Kidney (tissue), 14 donors: ENCODE data around the gene EXOC3L1. TPM values are rescaled to one million over a fixed set of nuclear protein-coding genes. Genes with fewer than 3 reads are reported as not detected.

Experiments
- DNase-seq, 5 donors: peaks; one replicate each; pipeline ENCODE4 v3.0.0-alpha.2; 2013 to 2020
- FAIRE-seq: peaks from 2 replicates; lab custom pipeline; 2012; peaks lifted over from hg19 to GRCh38; lab: Jason Lieb, UNC
- H3K27ac ChIP-seq, 2 donors: one replicate each; pipeline ENCODE4 v1.7.0; 2013; ENCODE audit warnings: low read depth in 2 of 2, low read length in 2 of 2, inconsistent platforms in 1 of 2
- H3K27me3 ChIP-seq: one replicate; pipeline ENCODE4 v1.7.1; 2013; ENCODE audit warnings: low read length, inconsistent platforms; ENCODE audit not compliant: control insufficient read depth, insufficient read depth
- H3K36me3 ChIP-seq, 3 donors: one replicate each; pipeline versions ENCODE4 v1.7.0 to v1.7.1; 2013; ENCODE audit warnings: low read length in 3 of 3, control low read depth in 1 of 3, inconsistent platforms in 1 of 3; ENCODE audit not compliant: insufficient read depth in 3 of 3, control insufficient read depth in 2 of 3
- H3K4me1 ChIP-seq, 3 donors: one replicate each; pipeline versions ENCODE4 v1.7.0 to v1.7.1; 2013; ENCODE audit warnings: low read length in 3 of 3, inconsistent platforms in 1 of 3, low read depth in 1 of 3; ENCODE audit not compliant: control insufficient read depth in 2 of 3, insufficient read depth in 2 of 3
- H3K4me3 ChIP-seq, 3 donors: one replicate each; pipeline versions ENCODE4 v1.7.0 to v1.8.1; 2013; ENCODE audit warnings: low read length in 3 of 3, control low read depth in 1 of 3, inconsistent platforms in 1 of 3
- H3K9ac ChIP-seq, 3 donors: one replicate each; pipeline versions ENCODE4 v1.7.0 to v1.7.1; 2013; ENCODE audit warnings: low read length in 3 of 3, control low read depth in 1 of 3, inconsistent platforms in 1 of 3
- H3K9me3 ChIP-seq, 3 donors: one replicate each; pipeline versions ENCODE4 v1.7.0 to v1.7.1; 2013; ENCODE audit warnings: low read length in 3 of 3, control low read depth in 1 of 3, inconsistent platforms in 1 of 3; ENCODE audit not compliant: control insufficient read depth in 2 of 3, insufficient read depth in 1 of 3
- CTCF ChIP-seq: IDR thresholded peaks from 3 replicates; pipeline ENCODE4 v1.5.1; 2012; ENCODE audit warnings: mild to moderate bottlenecking, moderate library complexity, borderline replicate concordance; ENCODE audit not compliant: insufficient read depth; ENCODE audit errors: extremely low read depth
- intact Hi-C: fragments of 100-400 bp; cut with DNase I; formaldehyde crosslinking; loops from one replicate; pipeline ENCODE4 v1.11.1; 2022
- polyA plus RNA-seq: library from polyadenylated mRNA; stranded (reverse); fragments of 350-450 nt; fragmentation: Illumina TruSeq; extraction: RNeasy Lipid Tissue Mini Kit (QIAGEN cat#74804); gene quantifications from one replicate; pipeline ENCODE4 v1.2.3, GENCODE V29; 2014; ENCODE audit warnings: low read depth, low replicate concordance; ENCODE audit not compliant: insufficient read depth
- total RNA-seq: library from RNA; stranded (reverse); fragmentation: NEBNext Ultra II Directional; extraction: Animal tissue kit (Norgen Biotek cat#: 25700); gene quantifications from one replicate; pipeline ENCODE4 v1.2.1, GENCODE V29; 2021
- donor health status: control.
- donor health status: control.
- donor health status: control.
- donor health status: control.
- donor health status: control.
- donor health status: DM: yes; HTN: yes; CAD: no.
- donor health status: Normal renal cell carcinoma (clear cell type).

Gene EXOC3L1
- total and polyA plus RNA-seq, 2 donors from 2014 or later, result 7.2 to 9.9 TPM

- peaks cover 0 to 30% (median 9%) of the 10 kb centered on the region in 3 donors for H3K4me1 ChIP-seq
- peak overlapping the region; percentile 36 to 52 (median 46) for H3K9ac ChIP-seq
- H3K9me3 ChIP-seq, result no peaks in the 10 kb centered on the region
- H3K4me3 ChIP-seq, result peak overlapping the region; percentile 76 to 81 (median 79)
- TF ChIP-seq CTCF, result no peak
- intact Hi-C loops, result no loop called here
- FAIRE-seq (no peak), DNase-seq (no peak)
- H3K27me3 ChIP-seq, result no peaks in the 10 kb centered on the region
- peak overlapping the region; percentile 95 to 96 for H3K27ac ChIP-seq
- H3K36me3 ChIP-seq, result no peaks in the 10 kb centered on the region
Observed at GRCh38 chr16:67183284-67183626, 6.7 kb downstream of the EXOC3L1 start.

- Histone ChIP-seq H3K27ac (no peak overlapping the region), H3K9ac (no peak overlapping the region), H3K27me3 (no peaks in the 10 kb centered on the region), H3K4me1 (peaks cover 0 to 36% (median 9%) of the 10 kb centered on the region in 3 donors), H3K36me3 (no peaks in the 10 kb centered on the region), H3K9me3 (no peaks in the 10 kb centered on the region), H3K4me3 (no peak overlapping the region)
- no peak for DNase-seq
- intact Hi-C loops, result no loop called here
- TF ChIP-seq CTCF, result no peak
- FAIRE-seq, result no peak
Observed at GRCh38 chr16:67182288-67182687, 7.6 kb downstream of the EXOC3L1 start.

GRCh38 chr16:67181346-67181745, 8.6 kb downstream of the EXOC3L1 start:
- H3K4me3 ChIP-seq, result no peak overlapping the region
- H3K27ac ChIP-seq, result peak overlapping the region in 1 of 2 donors; percentile 58
- H3K27me3 ChIP-seq, result no peaks in the 10 kb centered on the region
- no peak for FAIRE-seq
- H3K4me1 ChIP-seq, result peaks cover 0 to 36% (median 9%) of the 10 kb centered on the region in 3 donors
- intact Hi-C loops, result no loop called here
- H3K36me3 ChIP-seq, result no peaks in the 10 kb centered on the region
- peak in 1 of 5 donors; percentile 90 for DNase-seq
- TF ChIP-seq CTCF, result no peak
- no peaks in the 10 kb centered on the region for H3K9me3 ChIP-seq
- no peak overlapping the region for H3K9ac ChIP-seq

- Histone ChIP-seq H3K36me3 (no peaks in the 10 kb centered on the region), H3K27ac (no peak overlapping the region), H3K4me1 (peaks cover 0 to 31% (median 5%) of the 10 kb centered on the region in 3 donors), H3K9ac (no peak overlapping the region), H3K4me3 (no peak overlapping the region), H3K27me3 (peaks cover 3% of the 10 kb centered on the region), H3K9me3 (no peaks in the 10 kb centered on the region)
- DNase-seq (no peak), FAIRE-seq (no peak)
- intact Hi-C loops, result no loop called here
- no peak for TF ChIP-seq CTCF
Observed at GRCh38 chr16:67180166-67180565, 9.8 kb downstream of the EXOC3L1 start.
